Ramos (cell line): ENCODE data around the gene N4BP2.
"Not testable (repeated sequence)": the region's sequence is repeated elsewhere in the genome, so short reads cannot be mapped to it uniquely, and the experiment has no call there.

Experiments used
- in situ Hi-C: fragments of 300-500 bp; cut with MboI; formaldehyde crosslinking; loops from one replicate; pipeline ENCODE4 v1.14.3; 2022; ENCODE audit warnings: low sequenced_read_pairs; ENCODE audit not compliant: unreplicated experiment

The N4BP2 gene

DNA sequence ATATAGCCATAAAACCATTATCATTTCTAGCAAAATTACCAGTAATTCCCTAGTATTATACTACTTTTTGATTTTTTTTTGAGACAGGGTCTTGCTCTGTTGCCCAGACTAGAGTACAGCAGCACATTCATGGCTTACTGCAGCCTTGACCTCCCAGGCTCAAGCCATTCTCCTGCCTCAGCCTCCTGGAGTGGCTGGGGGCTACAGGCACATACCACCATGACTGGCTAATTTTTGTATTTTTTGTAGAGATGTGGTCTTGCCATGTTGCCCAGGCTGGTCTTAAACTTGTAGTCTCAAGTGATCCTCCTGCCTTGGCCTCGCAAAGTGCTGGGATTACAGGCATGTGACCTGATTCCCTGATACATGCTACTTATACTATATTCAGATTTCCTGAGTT lies 13.7 kb downstream of the N4BP2 start:
- in situ Hi-C loops = no loop called here

DNA sequence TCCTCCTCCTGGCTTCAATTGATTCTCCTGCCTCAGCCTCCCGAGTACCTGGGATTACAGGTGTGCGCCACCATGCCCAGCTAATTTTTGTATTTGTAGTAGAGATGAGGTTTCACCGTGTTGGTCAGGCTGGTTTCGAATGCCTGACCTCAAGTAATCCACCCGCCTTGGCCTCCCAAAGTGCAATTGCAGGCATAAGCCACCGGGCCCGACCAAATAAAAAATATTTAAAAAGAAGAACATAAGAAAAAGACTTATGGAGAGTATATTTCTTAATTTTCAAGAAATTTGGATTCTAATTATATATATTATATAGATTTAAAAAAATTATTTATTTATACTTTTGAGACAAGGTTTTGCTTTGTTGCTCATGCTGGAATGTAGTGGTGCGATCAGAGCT lies 29.8 kb downstream of the N4BP2 start:
- in situ Hi-C loops = no loop called here

DNA sequence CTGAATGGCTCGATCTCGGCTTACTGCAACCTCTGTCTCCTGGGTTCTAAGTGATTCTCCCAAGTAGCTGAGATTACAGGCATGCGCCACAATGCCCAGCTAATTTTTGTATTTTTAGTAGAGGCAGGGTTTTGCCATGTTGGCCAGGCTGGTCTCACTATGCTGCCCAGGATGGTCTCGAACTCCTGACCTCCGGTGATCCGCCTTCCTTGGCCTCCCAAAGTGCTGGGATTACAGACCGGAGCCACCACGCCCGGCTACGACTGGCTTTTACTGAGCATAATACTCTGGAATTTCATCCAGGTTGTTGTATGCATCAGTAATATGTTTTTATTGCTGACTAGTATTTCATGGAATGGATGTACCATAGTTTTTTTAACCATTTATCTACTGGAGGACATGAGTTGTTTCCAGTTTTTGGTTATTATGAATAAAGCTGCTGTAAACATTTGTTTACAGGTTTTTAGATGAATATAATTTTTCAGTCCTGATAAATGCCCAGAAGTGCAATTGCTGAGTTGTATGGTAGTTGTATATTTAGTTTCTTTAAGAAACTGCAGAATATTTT lies 31.2 kb downstream of the N4BP2 start:
- in situ Hi-C loops = no loop called here

DNA sequence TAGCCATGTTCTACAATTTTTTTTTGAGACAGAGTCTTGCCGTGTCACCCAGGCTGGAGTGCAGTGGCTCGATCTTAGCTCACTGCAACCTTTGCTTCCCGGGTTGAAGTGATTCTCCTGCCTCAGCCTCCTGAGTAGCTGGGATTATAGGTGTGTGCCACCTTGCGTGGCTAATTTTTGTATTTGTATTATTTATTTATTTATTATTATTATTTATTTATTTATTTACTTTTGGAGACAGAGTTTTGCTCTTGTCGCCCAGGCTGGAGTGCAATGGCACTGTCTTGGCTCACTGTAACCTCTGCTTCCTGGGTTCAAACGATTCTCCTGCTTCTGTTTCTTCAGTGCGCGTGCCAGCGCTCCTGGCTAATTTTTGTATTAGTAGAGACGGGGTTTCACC lies 36.8 kb downstream of the N4BP2 start:
- in situ Hi-C loops = not testable (repeated sequence)

DNA sequence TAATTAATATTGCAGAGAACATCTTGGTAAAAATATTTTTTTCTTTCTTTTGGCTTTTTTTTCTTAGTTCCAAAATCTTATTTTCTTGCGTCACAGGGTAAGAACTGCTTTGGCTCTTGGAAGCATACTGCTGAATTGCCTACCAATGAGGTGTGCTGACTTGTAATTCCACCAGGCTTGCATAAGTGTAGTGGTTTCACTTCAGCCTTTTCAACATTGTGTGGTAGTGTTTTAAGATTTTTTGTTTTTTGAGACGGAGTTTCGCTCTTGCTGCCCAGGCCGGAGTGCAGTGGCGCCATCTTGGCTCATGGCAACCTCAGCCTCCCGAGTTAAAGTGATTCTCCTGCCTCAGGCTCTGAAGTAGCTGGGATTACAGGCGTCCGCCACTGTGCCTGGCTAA lies 42.4 kb downstream of the N4BP2 start:
- in situ Hi-C loops = no loop called here

DNA sequence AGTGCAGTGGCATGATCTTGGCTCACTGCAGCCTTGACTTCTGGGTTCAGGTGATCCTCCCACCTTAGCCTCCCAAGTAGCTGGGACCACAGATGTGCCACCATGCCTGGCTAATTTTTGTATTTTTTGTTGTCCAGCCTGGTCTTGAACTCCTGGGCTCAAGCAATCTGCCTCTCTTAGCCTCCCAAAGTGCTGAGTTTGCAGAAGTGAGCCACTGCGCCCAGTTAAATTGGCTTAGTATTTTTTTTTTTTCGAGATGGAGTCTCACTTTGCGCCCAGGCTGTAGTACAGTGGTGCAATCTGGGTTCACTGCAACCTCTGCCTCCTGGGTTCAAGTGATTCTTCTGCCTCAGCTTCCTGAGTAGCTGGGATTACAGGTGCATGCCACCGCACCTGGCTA lies 50.5 kb downstream of the N4BP2 start:
- in situ Hi-C loops = not testable (repeated sequence)

DNA sequence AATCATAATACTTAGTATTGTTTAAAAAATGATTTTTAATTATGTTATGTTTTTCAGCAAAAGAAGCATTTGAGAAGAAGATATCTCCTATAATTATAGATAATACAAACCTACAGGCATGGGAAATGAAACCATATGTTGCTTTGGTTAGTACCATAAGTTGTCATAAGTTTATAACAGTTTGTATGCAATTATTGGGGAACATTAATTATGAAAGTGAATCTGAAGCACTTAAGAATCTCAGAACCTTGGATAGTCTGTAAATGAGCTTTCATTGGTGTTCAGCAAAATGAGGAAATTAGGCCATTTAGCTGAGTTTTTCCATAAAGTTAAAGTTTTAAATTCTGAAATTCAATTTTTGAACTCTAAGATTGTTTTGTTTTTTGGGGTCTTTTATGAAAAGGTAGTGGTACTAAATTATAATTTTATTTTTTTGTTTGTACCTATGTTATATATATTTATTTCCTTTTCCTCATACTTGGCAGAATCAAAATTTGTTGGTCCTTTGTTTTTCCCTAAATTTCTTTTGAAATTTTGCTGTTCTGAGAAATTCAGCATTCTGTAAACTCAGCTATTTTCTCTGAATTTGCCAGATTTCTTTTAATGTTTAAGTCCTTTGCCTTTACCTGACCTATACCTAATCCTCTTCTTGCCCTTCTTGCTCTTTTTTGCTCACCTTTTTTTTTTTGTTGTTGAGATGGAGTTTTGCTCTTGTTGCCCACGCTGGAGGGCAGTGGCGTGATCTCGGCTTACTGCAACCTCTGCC lies 55.6 kb downstream of the N4BP2 start:
- in situ Hi-C loops = no loop called here

DNA sequence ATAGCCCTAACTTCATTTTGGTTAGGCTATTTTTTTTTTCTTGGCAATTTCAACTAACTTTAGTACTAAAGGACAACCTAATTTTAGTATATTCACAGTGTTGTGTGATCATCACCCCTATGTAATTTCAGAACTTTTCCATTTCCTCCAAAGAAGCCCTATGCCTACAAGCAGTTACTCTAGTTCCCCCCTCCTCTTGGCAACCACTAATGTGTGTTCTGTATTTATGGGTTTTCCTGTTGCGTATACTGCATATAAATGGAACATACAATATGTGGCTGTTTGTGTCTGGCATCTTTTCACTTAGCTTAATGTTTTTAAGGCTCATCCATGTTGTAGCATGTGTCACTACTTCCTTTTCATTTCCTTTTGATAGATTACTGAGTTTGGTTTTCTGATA lies 57.6 kb downstream of the N4BP2 start:
- in situ Hi-C loops = no loop called here

DNA sequence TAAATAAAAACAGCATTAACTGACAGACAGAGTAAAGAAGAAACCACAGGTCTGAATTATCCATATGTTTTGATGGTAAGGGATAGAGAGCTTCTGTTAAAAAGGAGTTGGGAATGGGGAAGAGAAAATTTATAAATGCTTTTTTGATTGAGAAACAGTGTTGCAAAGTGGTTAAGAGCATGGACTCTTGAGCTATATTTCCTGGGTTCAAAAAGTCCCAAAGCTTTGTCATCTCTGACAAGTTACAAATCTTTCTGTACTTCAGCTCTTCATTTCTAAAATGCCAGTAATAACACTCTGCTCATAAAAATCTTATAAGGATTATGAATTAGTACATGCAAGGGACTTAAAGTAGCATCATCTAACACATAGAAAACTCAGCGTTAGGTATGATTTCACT lies 62.2 kb downstream of the N4BP2 start:
- in situ Hi-C loops = no loop called here

DNA sequence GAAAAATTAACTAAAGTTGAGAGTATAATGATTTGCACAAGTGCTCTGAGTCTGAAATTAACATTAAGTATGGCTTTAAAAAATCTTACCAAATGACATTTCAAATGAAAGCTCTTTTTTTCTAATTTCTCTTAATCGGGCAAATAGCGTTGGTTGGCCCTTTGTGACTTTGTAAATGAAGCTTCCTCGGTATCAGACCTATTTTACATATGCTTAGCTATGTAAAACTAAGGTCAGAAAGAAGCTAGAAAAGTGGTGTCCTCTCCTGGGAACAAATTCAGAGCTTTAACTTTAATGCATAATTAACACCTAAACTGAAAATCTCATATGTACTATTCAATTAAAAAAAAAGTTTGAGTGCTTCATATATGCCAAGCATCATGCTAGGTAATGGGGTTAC lies 62.7 kb downstream of the N4BP2 start:
- in situ Hi-C loops = no loop called here

DNA sequence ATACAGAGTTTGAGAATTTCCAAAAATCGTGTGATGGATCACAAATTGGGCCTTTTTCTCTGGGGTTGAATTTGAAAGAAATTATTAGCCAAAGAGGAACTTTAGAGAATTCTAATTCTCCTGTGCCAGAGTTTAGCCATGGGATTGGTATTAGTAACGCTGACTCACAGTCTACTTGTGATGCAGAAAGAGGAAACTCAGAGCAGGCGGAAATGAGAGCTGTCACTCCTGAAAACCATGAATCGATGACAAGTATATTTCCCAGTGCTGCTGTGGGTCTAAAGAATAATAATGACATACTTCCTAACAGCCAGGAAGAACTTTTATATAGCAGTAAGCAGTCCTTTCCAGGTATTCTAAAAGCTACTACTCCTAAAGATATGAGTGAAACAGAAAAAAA lies 64.9 kb downstream of the N4BP2 start:
- in situ Hi-C loops = no loop called here

DNA sequence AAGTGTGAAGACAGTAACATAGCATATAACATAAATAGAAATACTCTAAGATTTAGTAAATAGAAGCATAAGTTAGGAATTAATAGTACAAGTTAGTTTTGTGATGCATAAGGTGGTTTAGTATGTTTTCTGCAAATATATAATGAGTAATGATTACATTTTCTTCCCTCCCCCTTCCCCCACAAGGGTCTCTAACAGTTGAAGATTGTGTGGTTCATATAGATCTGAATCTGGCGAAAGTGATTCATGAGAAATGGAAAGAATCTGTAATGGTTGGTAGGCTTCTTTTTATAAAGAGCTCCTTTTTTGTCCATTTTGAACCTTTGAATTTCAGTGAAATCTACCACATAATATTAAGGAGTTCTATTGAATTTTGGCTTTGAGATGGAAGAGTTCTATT lies 66.3 kb downstream of the N4BP2 start:
- in situ Hi-C loops = no loop called here

DNA sequence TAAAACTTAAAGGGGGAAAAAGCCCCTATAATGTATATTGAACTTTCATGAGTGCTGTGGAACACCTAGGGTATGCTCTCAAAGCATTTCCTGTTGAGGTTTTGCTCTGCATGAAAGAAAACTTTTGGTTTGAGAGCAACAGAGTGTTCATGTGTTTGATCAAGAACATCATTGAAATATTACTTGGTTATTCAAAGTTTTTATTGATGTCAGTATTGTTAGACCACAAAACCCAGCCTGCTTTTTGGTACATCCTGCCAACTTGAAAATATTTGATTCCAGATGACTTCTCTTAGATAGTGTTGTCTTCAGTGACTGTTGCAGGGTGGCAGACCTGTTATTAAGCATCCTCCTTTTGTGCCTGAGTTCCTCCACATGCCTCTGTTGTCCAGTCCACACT lies 68.0 kb downstream of the N4BP2 start:
- in situ Hi-C loops = no loop called here

DNA sequence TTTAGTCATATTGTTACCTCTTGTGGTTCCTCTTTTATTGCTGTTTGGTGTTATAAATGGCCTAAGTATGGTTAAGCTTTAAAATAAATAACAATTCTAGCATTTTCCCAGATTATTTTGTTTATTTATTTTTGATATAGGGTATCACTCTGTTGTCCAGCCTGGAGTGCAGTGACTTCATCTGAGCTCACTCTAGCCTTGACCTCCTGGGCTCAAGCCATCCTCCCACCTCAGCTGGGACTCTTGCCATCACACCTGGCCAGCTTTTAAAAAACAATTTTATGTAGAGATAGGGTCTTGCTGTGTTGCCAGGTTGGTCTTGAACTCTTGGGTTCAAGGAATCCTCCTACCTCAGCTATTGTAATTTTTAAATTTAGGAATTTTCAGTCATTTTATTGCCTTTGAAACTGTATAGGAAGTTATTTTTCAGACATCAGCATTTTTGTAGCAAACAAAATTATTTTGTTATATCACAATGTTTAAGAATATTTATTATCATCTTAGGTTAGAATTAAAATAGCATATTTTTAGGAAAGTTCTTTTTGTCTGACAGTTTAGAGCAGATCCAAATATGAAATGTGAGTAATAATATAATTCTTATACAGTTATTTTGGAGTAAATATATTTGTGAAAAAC lies 73.9 kb downstream of the N4BP2 start:
- in situ Hi-C loops = no loop called here

DNA sequence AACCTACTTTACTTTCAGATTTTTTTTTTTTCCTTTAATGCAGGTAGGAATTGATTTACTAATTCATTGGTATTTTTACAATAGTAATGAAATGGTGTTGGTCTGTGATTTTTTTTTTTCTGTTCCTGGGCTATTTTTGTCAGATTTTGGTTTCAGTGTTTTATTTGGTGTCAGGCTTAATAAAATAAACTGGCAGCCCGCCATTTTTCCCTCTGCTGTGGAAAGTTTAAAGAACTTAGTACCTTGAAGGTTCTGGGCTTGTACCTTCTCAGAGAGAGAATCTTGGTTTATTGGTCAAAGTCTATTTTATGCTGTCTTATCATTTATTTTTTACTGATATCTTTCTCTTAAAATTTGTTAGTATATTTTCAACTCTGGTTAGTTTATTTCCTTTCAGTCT lies 76.2 kb downstream of the N4BP2 start:
- in situ Hi-C loops = no loop called here

DNA sequence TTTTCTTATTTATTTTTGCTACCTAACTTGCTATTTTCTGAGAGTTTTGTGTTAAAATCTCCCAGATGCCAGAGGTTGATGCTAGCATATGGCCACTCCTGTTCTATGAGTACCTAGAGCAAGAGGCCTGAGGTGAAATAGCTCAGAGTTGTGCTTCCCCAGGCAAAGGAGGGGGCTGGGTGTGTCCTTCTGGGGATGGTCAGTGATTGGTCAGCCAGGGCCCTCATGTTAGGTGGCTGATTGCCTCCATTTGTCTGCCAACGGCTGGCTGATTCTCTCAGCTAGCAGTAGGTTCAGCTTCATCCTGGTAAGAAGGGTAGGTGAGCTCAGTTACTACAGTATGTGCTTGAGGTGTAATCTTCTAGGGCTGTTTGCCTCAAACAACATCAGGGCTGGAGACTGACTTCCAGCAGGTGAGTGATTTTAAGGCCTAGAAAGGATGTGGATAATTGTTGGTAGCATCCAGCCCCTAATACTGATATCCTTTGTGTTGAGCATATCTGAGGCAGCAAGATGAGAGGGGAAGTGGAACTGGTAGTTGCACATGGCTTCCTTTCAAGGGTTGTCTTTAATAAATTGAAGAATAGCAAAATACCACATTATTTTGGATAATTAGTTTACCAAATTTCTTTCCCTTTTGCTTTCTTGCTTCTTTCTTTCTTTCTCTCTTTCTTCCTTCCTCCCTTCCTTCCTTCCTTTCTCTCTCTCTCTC lies 77.7 kb downstream of the N4BP2 start:
- in situ Hi-C loops = no loop called here

DNA sequence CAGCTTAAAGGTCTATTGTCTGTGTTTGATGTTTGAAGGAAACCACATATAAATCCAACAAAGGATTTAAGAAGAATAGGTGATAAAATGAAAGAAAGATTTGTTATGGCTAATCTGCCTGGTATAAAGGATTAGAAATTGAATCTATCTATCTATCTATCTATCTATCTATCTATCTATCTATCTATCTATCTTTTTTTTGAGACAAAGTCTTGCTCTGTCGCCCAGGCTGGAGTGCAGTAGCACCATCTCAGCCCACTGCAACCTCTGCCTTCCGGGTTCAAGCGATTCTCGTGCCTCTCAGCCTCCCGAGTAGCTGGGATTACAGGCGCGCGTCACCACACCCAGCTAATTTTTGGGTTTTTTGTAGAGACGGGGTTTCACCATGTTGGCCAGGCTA lies 79.6 kb downstream of the N4BP2 start:
- in situ Hi-C loops = not testable (repeated sequence)

DNA sequence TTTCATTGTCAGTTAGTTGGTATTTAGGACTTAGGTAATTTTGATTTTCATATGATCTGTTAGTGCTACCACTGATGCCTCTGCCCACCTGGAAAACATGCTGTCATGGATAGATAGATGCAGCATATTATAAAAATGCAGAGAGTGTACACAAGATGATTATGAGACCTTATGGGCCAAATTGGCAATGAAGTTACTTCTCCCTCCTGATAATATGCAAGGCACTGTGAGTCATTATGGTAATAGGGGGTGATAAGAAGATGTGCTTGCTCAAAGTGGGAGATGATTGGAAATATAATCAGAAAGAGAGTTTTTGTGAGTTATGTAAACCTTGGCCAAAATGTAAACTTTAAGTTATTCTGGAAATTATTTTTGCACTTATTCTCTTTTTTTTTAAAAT lies 83.5 kb downstream of the N4BP2 start:
- in situ Hi-C loops = no loop called here

DNA sequence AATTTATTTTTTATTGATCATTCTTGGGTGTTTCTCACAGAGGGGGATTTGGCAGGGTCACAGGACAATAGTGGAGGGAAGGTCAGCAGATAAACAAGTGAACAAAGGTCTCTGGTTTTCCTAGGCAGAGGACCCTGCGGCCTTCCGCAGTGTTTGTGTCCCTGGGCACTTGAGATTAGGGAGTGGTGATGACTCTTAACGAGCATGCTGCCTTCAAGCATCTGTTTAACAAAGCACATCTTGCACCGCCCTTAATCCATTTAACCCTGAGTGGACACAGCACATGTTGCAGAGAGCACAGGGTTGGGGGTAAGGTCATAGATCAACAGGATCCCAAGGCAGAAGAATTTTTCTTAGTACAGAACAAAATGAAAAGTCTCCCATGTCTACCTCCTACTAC lies 83.9 kb downstream of the N4BP2 start:
- in situ Hi-C loops = not testable (repeated sequence)

DNA sequence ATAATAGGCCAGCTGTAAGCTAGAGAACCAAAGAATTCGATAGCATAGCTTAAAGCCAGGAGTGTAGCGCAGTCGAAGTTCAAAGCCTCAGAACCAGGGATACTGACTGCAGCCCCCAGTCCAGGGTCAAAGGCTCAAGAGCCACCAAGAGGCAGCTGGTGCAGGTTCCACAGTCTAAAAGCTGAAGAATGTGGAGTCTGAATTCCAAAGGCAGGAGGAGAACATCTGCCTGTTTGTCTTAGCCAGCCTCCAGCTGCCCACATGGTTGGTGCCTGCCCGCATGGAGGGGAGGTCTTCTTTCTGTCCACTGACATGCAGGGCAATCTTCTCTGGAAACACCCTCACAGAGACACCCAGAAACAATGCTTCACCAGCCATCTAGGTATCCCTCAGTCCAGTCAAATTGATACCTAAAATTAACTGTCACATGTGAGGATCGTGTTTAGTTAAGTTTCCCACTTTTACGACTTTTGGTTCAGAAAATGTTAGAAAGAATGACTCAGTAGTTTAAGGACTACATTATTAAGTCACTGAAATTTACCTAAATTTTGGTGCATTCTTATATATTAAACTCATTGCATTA lies 87.4 kb downstream of the N4BP2 start:
- in situ Hi-C loops = no loop called here

DNA sequence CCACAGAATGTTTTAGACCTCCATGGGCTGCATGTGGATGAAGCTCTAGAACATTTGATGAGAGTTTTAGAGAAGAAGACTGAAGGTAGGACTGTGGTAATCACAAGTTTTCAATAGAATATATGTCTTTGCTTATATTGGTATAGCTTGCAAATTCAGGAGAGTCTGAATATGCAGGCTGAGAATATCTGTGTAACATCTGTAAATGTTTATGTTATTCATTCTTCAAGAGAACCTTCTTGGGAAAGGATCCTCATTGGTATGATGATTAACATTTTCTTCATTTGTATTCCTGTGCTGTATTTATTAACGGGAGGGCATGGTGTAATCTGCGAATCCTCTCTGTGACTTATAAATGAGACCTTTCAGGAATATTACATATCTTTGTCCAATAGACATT lies 88.1 kb downstream of the N4BP2 start:
- in situ Hi-C loops = no loop called here
